Right lobe of liver (tissue), 4 donors: ENCODE measurements around the gene RGS9.

ENCODE experiments used
- POLR2A ChIP-seq: fragments of 450-650 bp; IDR thresholded peaks from one replicate; pipeline ENCODE4 v1.6.1; 2017; ENCODE audit warnings: antibody characterized with exemption, mild to moderate bottlenecking
- TF ChIP-seq, protein P1 (sequence below), 4 donors: fragments of 200-600 bp in 3 of 4; fragments of 450-650 bp in 1 of 4; IDR thresholded peaks; one replicate each; pipeline versions ENCODE4 v1.5.1 to v1.8.0; 2016 to 2022; ENCODE audit warnings: antibody characterized with exemption in 4 of 4, mild to moderate bottlenecking in 2 of 4
- donor health status: DM: no; HTN: no; CAD: no.
- donor health status: DM: no; HTN: no; CAD: no.
- donor health status: DM: no; HTN: yes; CAD: no.

DNA sequence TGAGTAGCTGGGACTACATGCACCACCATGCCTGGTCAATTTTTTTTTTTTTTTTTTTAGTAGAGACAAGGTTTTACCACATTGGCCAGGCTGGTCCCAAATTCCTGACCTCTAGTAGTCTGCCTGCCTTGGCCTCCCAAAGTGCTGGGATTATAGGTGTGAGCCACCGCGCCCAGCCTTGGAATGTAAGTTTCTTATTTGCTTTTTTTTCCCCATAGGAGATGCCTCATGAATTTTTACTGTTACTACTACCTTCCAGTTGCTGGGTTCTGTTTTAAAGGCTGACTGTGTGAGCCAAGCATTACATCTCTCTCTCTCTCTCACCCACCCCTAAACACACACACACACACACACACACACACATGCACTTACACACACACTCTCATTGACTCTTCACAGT lies 112.6 kb downstream of the RGS9 start:
- TF ChIP-seq POLR2A, result no peak
- TF ChIP-seq, protein P1, sequence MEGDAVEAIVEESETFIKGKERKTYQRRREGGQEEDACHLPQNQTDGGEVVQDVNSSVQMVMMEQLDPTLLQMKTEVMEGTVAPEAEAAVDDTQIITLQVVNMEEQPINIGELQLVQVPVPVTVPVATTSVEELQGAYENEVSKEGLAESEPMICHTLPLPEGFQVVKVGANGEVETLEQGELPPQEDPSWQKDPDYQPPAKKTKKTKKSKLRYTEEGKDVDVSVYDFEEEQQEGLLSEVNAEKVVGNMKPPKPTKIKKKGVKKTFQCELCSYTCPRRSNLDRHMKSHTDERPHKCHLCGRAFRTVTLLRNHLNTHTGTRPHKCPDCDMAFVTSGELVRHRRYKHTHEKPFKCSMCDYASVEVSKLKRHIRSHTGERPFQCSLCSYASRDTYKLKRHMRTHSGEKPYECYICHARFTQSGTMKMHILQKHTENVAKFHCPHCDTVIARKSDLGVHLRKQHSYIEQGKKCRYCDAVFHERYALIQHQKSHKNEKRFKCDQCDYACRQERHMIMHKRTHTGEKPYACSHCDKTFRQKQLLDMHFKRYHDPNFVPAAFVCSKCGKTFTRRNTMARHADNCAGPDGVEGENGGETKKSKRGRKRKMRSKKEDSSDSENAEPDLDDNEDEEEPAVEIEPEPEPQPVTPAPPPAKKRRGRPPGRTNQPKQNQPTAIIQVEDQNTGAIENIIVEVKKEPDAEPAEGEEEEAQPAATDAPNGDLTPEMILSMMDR (IDR thresholded peaks at IDR 0.05), result no peak
